Measurements from ENCODE around the gene CASKIN1.
"Not testable (repeated sequence)": the region's sequence is repeated elsewhere in the genome, so short reads cannot be mapped to it uniquely, and the experiment has no call there.

Gene CASKIN1

GRCh38 chr16:2196162-2196980 lies at the start of gene CASKIN1:
Gene CASKIN1, minus strand, starts transcription at chr16:2196605. Its CDS starts 173 bp downstream, at chr16:2196432.
- no peak for FAIRE-seq

GRCh38 chr16:2244926-2245795 lies 48.8 kb upstream of the CASKIN1 start:
- FAIRE-seq, result no peak

- no peak for FAIRE-seq
Measured at GRCh38 chr16:2244301-2244700, 47.9 kb upstream of the CASKIN1 start.

GRCh38 chr16:2243781-2244180 lies 47.4 kb upstream of the CASKIN1 start:
- FAIRE-seq, result no peak

- no peak for FAIRE-seq
Measured at GRCh38 chr16:2243031-2243528, 46.7 kb upstream of the CASKIN1 start.

GRCh38 chr16:2242598-2242997 lies 46.2 kb upstream of the CASKIN1 start:
- no peak for FAIRE-seq

GRCh38 chr16:2240331-2240730 lies 43.9 kb upstream of the CASKIN1 start:
- not testable (repeated sequence) for FAIRE-seq

GRCh38 chr16:2238838-2239675 lies 42.7 kb upstream of the CASKIN1 start:
- FAIRE-seq, result no peak

- FAIRE-seq, result no peak
Measured at GRCh38 chr16:2238150-2238837, 41.9 kb upstream of the CASKIN1 start.

GRCh38 chr16:2237493-2238149 lies 41.2 kb upstream of the CASKIN1 start:
- no peak for FAIRE-seq

GRCh38 chr16:2237102-2237482 lies 40.7 kb upstream of the CASKIN1 start:
- no peak for FAIRE-seq

GRCh38 chr16:2236337-2237101 lies 40.1 kb upstream of the CASKIN1 start, which contains the start of gene DNASE1L2:
Gene DNASE1L2, plus strand, starts transcription at chr16:2236444. Its CDS starts 373 bp downstream, at chr16:2236817.
- FAIRE-seq, result no peak

GRCh38 chr16:2235695-2236336 lies 39.4 kb upstream of the CASKIN1 start:
- no peak for FAIRE-seq

GRCh38 chr16:2235234-2235651 lies 38.8 kb upstream of the CASKIN1 start:
- no peak for FAIRE-seq

GRCh38 chr16:2234813-2235170 lies 38.4 kb upstream of the CASKIN1 start:
- FAIRE-seq, result no peak

GRCh38 chr16:2233872-2234812 lies 37.7 kb upstream of the CASKIN1 start:
- no peak for FAIRE-seq

GRCh38 chr16:2233046-2233775 lies 36.8 kb upstream of the CASKIN1 start:
- FAIRE-seq, result no peak

All from colon (tissue), 2 donors.